GM21576 (cell line): ENCODE results near the gene ARFRP1.
A peak's percentile ranks its signal among the peaks of the same experiment; 100 is the strongest.

Source experiments
- ATAC-seq: cut with Tn5 transposase; IDR thresholded peaks from one replicate; pipeline ENCODE4 v1.9.1; 2021; ENCODE audit warnings: mild to moderate bottlenecking, moderate library complexity; ENCODE audit not compliant: unreplicated experiment

ARFRP1 gene, protein sequence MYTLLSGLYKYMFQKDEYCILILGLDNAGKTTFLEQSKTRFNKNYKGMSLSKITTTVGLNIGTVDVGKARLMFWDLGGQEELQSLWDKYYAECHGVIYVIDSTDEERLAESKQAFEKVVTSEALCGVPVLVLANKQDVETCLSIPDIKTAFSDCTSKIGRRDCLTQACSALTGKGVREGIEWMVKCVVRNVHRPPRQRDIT

GRCh38 chr20:63707558-63708300 is at the start of gene ARFRP1, which contains the start of gene ZGPAT:
Gene ARFRP1 (minus strand): TSS chr20:63707976. CDS start chr20:63707091, 885 bp downstream.
Gene ZGPAT (plus strand): TSS chr20:63708039. CDS start chr20:63708581, 542 bp downstream.
- ATAC-seq = peak; percentile 64

DNA sequence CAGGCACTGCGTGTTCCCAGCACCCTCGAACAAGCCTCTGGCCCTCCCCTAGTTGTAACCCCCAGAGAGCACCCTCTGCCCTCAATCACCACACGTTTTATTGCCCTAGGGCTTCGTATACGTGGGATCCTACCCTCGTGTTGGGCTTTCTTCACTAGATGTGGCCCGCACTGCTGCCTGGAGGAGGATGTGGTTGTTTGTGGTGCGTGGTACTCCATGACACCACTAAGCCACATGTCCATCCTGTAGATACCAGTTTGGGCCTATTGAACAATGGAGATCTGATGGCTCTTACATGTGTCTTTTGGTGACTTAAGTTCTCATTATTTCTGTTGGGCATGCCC is 48.8 kb upstream of the ARFRP1 start:
- no peak for ATAC-seq

GRCh38 chr20:63755933-63756647 is 48.3 kb upstream of the ARFRP1 start:
- no peak for ATAC-seq

- ATAC-seq = no peak
Observed at GRCh38 chr20:63754008-63754407, 46.2 kb upstream of the ARFRP1 start.

- ATAC-seq = no peak
Observed at GRCh38 chr20:63753381-63753780, 45.6 kb upstream of the ARFRP1 start.

- ATAC-seq = no peak
Observed at GRCh38 chr20:63752411-63753101, 44.8 kb upstream of the ARFRP1 start.

DNA sequence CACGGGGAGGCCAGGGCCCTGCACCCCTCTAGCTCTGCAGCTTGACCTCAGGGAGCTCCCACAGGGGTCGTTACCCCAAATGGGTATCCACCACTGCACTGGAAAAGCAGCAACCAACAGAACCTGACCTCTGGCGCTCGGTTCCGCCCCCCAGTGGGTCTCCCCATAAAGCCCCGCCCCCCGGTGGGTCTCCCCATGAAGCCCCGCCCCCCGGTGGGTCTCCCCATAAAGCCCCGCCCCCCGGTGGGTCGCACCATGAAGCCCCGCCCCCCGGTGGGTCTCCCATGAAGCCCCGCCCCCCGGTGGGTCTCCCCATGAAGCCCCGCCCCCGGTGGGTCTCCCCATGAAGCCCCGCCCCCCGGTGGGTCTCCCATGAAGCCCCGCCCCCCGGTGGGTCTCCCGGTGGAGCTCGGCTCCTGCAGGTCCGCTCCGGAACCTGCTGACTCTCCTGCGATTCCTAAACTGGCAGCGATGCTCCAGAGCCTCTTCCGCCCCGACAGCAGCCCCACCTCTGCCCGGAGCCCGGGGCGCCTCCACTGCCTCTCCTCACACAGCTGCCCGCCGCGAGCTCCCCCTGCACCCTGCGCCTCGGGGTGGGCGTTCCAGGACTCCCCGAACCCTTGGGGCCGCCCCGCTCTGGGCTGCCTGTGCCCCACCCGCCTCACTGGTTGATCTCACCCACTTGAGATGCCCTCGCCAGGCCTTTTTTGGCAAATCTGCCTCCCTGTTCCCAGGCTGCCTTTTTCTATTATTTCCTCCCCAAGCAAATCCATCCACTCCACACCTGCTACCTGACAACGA is 43.9 kb upstream of the ARFRP1 start:
- ATAC-seq = no peak

DNA sequence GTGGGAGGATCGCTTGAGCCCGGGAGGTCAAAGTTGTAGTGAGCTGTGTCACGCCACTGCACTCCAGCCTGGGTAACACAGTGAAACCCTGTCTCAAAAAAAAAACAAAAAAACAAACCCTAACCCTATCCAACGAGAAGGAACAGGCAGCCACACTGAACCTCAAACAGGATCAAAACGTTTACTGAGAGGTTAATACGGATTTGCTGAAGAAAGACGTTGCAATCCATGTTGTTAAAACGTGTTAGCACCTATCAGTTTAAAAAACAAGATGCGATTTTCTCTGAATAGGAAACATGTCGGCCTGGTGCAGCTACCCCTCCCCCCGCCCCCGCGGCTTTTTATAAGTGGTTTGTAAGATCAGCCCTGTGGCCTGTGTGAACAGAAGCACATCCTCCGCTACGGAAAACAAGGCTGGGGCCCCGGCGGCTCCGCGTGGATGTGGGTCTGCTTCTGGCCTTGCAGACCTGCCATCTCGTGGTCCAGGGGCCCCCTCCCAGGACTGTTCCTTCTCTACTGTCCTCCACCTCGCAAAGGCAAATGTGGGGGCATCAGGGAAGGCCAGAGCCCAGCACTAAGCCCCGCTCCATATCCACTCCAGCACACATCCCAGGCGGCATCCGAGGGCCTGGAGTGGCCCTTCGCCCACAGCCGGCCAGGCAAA is 43.2 kb upstream of the ARFRP1 start:
- no peak for ATAC-seq

DNA sequence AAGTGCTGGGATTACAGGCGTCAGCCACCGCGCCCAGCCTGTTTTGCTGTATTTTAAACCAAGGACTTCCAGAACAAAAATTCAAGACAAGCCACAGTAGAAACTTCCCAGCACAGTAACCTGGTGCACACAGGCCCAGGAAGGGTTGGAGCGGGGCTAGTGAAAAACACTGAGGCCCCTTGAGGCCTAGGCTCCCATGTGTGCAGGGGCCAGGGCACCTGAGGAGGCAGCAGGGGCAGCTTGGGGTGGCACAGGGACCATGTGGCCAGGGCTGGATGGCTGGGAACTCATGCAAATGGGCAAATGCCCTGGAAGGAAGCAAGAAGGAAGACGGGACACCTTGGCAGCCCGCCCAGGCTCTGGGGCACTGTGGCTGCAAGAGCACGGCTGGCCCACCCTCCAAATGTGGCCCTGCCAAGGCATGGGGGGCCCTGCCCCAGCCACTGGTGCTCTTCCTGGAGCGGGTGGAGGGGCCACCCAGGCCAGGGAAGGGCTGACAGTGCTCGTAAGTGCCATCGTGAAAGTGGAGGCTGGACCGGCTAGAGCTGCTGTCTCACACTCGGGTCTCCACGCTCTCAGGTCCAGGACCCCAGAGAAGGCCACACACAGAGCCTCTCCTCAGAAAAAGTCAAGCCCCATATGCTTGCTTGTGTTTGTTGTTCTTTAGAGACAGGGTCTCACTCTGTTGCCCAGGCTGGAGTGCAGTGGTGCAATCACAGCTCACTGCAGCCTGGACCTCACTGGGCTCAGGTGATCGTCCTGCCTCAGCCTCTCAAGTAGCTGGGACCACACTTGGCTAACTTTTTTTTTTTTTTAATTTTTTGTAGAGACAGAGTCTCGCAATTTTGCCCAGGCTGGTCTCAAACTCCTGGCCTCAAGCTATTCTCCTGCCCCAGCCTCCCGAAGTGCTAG is 42.1 kb upstream of the ARFRP1 start:
- ATAC-seq = no peak

GRCh38 chr20:63748934-63749270 is 41.1 kb upstream of the ARFRP1 start:
- no peak for ATAC-seq

DNA sequence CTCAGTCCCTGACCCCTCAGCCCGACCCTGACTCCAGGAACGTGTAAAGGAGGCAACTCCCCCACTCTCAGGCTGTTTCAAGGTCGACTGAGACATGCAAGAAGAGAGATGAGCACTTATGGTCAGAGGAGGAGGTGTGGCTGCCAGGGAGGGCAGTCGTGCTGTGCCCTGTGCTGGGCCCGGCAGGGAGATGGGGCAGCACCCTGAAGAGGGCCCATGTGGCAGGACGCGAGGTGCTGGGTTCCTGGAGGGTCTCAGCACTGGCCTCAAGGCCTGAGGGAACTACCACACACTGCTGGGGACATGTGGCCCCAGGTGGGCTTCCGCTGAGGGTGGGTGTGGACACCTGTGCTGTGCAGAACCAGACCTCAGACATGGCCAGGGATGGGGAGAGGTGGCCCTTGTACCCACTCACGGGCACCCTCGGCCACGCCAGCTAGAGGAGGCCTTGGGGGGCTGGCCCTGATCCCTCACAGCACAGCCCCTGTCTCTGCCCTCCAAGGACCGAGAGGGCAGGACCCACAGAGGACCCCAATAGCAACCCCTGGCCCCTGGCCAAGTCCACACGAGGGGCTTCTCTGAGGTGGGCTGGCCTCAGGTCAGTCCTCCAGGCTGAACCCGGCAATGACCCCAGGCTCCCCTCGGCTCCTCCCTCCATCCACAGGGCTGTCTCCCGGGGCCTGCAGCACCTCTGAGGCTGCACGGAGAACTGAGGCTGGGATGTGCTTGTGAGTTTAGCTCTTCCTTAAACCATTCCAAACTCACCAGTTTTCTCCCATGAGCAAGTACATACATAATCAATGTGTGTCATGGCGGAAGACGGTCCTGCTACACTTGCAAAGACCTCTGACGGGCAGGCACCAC is 40.5 kb upstream of the ARFRP1 start:
- no peak for ATAC-seq

GRCh38 chr20:63747622-63748069 is 39.9 kb upstream of the ARFRP1 start:
- no peak for ATAC-seq

- no peak for ATAC-seq
Observed at GRCh38 chr20:63746751-63747315, 39.1 kb upstream of the ARFRP1 start.

- no peak for ATAC-seq
Observed at GRCh38 chr20:63745961-63746731, 38.4 kb upstream of the ARFRP1 start.

DNA sequence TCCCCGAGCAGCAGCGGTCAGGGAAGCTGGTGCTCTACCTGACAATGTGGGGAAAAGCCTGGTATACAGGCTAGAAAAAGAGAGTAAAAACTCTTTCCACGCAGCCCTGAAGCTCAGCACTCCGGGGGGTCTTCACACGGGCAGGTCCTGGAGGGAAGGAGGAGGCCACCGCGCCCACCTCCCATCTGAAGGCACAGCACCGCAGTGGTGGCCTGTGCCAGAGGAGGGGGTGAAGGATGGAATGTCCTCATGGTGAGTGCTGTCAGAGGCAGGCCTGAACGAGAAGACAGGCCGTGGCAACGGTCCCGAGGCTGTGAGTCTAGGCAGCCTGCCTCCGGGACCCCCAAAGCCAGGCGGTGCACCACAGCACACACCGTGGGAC is 37.6 kb upstream of the ARFRP1 start:
- no peak for ATAC-seq

- ATAC-seq = no peak
Observed at GRCh38 chr20:63744574-63745423, 37.0 kb upstream of the ARFRP1 start.
